Activated T-helper 17 cell treated with anti-CD3 and anti-CD28 coated beads, Interleukin-2, amount 50 U/mL, for 72 hours (primary cell): ENCODE data around the gene CDC14A. TPM values are rescaled to one million over a fixed set of nuclear protein-coding genes. Genes with fewer than 3 reads are reported as not detected.
A peak's percentile ranks its signal among the peaks of the same experiment; 100 is the strongest.

Experiments used
- ATAC-seq: fragments of 150-1000 bp; cut with Tn5 transposase; replicated peaks from 2 replicates; pipeline ENCODE4 v1.10.0; 2021; ENCODE audit warnings: mild to moderate bottlenecking, moderate library complexity
- H3K27ac Mint-ChIP-seq: one replicate; pipeline ENCODE4 v1.8.0; 2022; ENCODE audit warnings: mixed read lengths
- H3K27me3 Mint-ChIP-seq: one replicate; pipeline ENCODE4 v1.8.0; 2022; ENCODE audit warnings: mixed read lengths
- H3K36me3 Mint-ChIP-seq: one replicate; pipeline ENCODE4 v1.8.0; 2022; ENCODE audit warnings: low read depth, mild to moderate bottlenecking, mixed read lengths
- H3K4me1 Mint-ChIP-seq: one replicate; pipeline ENCODE4 v1.8.0; 2022; ENCODE audit warnings: mixed read lengths
- H3K4me3 Mint-ChIP-seq: one replicate; pipeline ENCODE4 v1.8.0; 2022; ENCODE audit warnings: mild to moderate bottlenecking, mixed read lengths
- H3K9me3 Mint-ChIP-seq: one replicate; pipeline ENCODE4 v1.8.0; 2022; ENCODE audit warnings: mixed read lengths
- total RNA-seq, 2 donors: library from RNA; stranded (reverse); gene quantifications; one replicate each; pipeline ENCODE4 v1.2.3, GENCODE V29; 2022

Gene CDC14A, protein sequence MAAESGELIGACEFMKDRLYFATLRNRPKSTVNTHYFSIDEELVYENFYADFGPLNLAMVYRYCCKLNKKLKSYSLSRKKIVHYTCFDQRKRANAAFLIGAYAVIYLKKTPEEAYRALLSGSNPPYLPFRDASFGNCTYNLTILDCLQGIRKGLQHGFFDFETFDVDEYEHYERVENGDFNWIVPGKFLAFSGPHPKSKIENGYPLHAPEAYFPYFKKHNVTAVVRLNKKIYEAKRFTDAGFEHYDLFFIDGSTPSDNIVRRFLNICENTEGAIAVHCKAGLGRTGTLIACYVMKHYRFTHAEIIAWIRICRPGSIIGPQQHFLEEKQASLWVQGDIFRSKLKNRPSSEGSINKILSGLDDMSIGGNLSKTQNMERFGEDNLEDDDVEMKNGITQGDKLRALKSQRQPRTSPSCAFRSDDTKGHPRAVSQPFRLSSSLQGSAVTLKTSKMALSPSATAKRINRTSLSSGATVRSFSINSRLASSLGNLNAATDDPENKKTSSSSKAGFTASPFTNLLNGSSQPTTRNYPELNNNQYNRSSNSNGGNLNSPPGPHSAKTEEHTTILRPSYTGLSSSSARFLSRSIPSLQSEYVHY
- 10 to 100 TPM; 21.0 to 31.0 TPM for total RNA-seq

DNA sequence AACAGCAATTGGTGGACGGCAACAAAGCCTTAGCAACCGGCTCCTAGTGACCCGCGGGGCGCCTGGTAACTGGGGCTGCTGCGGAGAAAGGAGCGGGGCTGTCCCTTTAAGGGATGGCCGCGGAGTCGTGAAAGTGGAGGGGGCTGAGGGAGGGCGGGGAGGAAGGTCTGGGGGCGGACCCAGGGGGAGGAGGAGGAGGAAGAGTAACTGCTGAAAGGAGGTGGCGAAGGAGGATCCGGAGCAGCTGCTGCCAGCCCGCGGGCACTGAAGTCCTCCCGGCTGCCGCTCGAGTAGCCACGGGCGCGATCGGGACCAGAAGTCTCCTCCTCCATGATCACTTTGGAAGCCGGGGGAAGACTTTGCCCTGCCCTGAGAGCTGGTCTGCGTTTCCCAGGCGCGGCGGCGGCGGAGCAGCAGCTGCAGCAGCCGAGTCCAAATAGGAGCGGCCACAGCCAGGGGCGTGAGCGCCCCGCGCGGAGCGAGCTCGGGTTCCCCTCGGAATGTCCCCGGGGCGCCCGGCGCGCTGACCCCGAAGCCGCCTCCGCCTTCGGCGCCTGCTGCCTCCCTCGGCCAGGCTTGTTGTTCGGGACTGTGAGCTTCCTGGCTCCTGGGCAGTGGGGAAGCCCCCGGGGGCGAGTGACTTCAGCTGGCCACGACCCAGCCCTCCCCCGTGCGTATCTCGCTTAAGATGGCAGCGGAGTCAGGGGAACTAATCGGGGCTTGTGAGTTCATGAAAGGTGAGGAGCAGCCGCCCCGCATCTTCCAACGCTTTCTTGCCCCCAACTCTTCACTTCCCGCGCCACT lies at the start of gene CDC14A:
TSS of gene CDC14A (plus strand) at position 240 of the 804 bp plus-strand sequence. CDS start at position 689, 449 bp downstream.
- peak; percentile 74 for ATAC-seq
- H3K27ac Mint-ChIP-seq = peak within 1 kb of the TSS; percentile 97
- H3K36me3 Mint-ChIP-seq = peaks cover 56% of the 10 kb centered on the region
- peaks cover 33% of the 10 kb centered on the region for H3K4me1 Mint-ChIP-seq
- H3K4me3 Mint-ChIP-seq = peak within 1 kb of the TSS; percentile 95
- H3K27me3 Mint-ChIP-seq = no peaks in the 10 kb centered on the region
- no peaks in the 10 kb centered on the region for H3K9me3 Mint-ChIP-seq

DNA sequence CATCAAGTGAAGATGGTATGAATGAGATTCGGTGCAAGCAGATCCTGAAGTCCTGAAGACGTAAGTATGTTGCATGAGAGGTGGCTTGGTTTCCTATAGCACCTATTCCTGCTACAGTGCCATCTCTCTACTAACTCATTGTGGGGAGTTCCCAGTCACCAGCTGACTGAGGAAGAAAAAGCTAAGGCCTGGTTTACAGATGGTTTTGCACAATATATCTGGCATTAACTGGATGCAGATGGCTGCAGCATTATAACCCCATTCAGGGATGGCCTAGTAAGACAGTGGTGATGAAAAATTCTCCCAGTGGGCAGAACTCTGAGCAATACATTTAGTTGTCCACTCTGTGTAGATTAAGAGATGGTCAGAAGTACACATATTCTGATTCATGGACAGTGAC lies 49.6 kb upstream of the CDC14A start:
- Mint-ChIP-seq H3K9me3 (no peaks in the 10 kb centered on the region), H3K36me3 (no peaks in the 10 kb centered on the region), H3K27ac (no peak overlapping the region), H3K27me3 (no peaks in the 10 kb centered on the region), H3K4me3 (no peak overlapping the region), H3K4me1 (peaks cover 34% of the 10 kb centered on the region)
- no peak for ATAC-seq

DNA sequence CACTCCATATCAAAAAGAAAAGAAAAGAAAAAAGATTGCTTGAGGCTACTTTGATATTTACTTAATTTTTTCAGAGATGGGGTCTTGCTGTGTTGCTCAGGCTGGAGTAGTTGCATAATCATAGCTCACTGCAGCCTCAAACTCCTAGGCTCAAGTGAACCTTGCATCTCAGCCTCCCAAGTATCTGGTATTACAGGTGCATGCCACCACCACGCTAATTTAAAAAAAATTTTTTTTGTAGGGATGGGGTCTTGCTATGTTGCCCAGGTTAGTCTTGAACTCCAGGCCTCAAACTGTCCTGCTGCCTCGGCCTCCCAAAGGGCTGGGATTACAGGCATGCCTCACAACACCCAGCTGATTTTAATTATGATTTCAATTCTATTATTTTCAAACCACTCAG lies 48.1 kb upstream of the CDC14A start:
- ATAC-seq = no peak
- H3K36me3 Mint-ChIP-seq = no peaks in the 10 kb centered on the region
- no peak overlapping the region for H3K27ac Mint-ChIP-seq
- no peak overlapping the region for H3K4me3 Mint-ChIP-seq
- H3K9me3 Mint-ChIP-seq = no peaks in the 10 kb centered on the region
- H3K4me1 Mint-ChIP-seq = peaks cover 24% of the 10 kb centered on the region
- H3K27me3 Mint-ChIP-seq = no peaks in the 10 kb centered on the region

DNA sequence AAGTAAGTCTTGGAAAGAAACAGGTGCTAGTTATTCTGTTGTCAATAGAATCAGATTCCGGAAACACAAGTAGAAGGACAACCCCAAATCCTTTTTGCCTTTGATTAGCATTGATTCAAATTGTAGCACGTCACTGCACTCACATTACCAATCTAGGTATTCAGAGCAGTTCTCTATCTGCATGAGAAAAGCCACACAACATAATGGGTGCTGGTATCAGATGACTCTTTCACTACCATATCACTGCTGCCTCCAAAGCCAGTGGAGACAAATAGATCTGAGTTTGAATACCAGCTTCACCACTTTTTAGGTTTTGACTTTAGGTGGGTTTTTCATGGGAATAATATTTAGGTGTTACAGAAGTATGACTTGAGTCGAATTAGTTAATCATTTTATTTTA lies 47.4 kb upstream of the CDC14A start:
- Mint-ChIP-seq H3K4me1 (peaks cover 18% of the 10 kb centered on the region), H3K27ac (no peak overlapping the region), H3K4me3 (no peak overlapping the region), H3K36me3 (no peaks in the 10 kb centered on the region), H3K9me3 (peaks cover 4% of the 10 kb centered on the region), H3K27me3 (no peaks in the 10 kb centered on the region)
- no peak for ATAC-seq

DNA sequence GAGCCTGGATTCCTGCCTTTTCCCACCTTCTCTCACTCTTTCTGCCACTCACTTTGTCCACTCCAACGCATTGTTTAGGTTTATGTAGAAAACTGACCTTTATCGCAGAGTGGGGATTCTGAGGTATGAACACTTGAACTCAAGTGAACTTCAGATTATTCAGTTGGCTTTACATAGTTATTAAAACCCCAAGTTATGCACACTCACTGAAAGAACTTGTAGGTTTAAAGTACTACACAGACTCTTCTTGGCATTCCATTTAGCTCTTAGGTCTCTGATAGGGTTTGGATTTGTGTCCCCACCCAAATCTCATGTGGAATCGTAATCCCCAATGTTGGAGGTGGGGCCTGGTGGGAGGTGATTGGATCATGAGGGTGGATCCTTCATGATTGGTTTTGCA lies 46.4 kb upstream of the CDC14A start:
- Mint-ChIP-seq H3K4me1 (peaks cover 18% of the 10 kb centered on the region), H3K4me3 (no peak overlapping the region), H3K9me3 (peaks cover 7% of the 10 kb centered on the region), H3K27ac (peak overlapping the region; percentile 11), H3K27me3 (no peaks in the 10 kb centered on the region), H3K36me3 (no peaks in the 10 kb centered on the region)
- ATAC-seq = no peak

DNA sequence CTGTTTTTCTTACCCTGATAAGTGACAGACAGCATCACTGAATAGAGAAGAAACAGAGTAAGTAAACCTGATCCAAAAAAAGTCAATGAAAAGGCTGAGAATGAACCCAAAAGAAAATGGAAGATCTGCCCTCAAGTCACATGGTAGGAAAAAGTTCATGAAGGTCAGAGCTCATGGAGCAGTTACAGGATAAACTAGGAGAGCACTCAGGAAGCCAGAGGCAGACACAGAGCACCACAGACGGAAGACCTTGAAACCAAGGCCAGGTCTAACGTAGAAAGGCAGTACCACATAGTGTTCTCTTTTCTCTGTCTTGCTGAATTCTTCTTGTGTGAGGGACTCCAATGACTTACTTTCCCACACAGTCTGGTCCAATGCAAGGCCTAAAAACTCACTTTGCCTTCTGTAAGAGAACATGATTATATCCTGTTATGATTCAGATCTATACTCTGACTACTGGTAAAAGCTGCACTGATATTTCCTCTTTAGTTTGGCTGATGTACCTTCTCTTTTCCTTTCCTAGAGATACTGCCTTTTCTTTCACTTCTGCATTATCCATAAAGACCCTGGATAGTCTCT lies 45.5 kb upstream of the CDC14A start:
- Mint-ChIP-seq H3K9me3 (peaks cover 7% of the 10 kb centered on the region), H3K4me3 (peak overlapping the region; percentile 4), H3K27ac (peak overlapping the region; percentile 11), H3K4me1 (peaks cover 18% of the 10 kb centered on the region), H3K36me3 (no peaks in the 10 kb centered on the region), H3K27me3 (no peaks in the 10 kb centered on the region)
- peak; percentile 88 for ATAC-seq

DNA sequence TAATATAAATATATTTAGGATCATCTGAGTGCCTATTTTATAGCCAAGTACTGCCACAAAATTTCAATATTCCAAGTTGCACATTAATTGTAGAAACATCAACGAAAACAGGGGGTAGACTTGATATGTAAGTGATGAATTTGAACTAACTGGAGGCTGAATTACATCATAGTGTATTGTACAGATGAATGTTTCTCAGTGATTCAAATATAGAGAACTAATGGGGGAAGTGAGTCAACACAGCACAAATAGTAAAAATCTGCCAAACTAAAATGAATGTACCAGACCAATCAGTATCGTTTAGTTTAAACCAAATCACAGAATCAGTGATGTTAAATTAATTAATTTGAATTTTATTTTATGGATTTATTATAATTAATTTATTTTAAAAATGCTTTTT lies 43.5 kb upstream of the CDC14A start:
- Mint-ChIP-seq H3K27ac (no peak overlapping the region), H3K27me3 (peaks cover 3% of the 10 kb centered on the region), H3K4me3 (no peak overlapping the region), H3K4me1 (peaks cover 18% of the 10 kb centered on the region), H3K9me3 (peaks cover 7% of the 10 kb centered on the region), H3K36me3 (no peaks in the 10 kb centered on the region)
- peak; percentile 74 for ATAC-seq

DNA sequence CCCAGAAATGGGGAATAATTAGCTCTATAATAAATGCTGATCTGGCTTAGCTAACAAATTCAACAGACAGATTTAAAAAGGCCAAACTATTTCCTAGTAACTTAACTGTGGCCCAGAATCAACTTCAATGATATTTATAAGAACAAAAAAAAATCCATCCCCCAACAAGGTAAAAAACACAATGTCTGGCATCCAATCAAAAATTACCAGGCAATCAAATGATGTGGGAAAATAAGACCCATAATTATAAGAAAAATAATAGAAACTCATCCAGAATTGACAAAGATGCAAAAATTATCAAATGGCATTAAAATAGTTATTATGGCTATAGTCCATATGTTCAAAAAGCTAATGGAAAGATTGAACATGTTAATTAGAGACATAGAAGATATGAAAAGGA lies 42.4 kb upstream of the CDC14A start:
- H3K36me3 Mint-ChIP-seq = no peaks in the 10 kb centered on the region
- peaks cover 7% of the 10 kb centered on the region for H3K9me3 Mint-ChIP-seq
- no peak overlapping the region for H3K27ac Mint-ChIP-seq
- peaks cover 3% of the 10 kb centered on the region for H3K27me3 Mint-ChIP-seq
- ATAC-seq = no peak
- H3K4me1 Mint-ChIP-seq = peaks cover 18% of the 10 kb centered on the region
- H3K4me3 Mint-ChIP-seq = no peak overlapping the region

DNA sequence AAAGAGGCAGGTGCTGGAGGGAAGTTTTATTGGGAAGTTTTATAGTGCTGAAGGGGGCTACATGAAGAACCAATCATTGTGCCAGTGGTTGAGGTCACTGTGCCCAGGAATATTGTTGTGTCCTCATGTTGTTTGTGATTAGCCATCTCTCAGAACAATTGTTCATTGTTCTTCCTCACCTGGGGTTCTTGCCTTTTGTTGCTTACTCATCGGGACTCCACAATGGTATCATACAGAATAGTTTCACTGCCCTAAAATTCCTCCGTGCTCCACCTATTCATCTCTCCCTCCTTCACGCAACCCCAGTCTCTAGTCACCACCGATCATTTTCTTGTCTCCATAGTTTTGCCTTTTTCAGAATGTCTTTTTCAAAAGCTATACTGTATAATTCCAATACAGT lies 38.9 kb upstream of the CDC14A start:
- Mint-ChIP-seq H3K4me3 (no peak overlapping the region), H3K27me3 (peaks cover 3% of the 10 kb centered on the region), H3K9me3 (peaks cover 7% of the 10 kb centered on the region), H3K27ac (no peak overlapping the region), H3K4me1 (no peaks in the 10 kb centered on the region), H3K36me3 (no peaks in the 10 kb centered on the region)
- no peak for ATAC-seq

DNA sequence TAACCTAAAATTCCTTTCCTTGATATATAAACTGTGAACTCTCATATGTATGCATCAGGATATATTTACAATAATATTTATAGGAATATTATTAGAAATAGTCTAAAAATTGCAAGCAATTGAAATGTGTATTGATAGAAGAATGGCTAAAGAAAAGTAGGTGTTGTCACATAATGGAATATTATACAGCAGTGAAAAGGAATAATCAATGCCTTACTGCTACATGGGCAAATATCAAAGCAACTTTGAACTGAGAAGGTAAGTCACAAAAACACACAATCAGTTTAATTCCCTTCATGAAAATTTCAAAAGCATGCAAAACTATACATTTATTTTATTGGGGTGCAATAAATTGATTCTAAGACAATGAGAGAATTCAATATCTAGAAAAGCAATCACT lies 35.7 kb upstream of the CDC14A start:
- Mint-ChIP-seq H3K27ac (no peak overlapping the region), H3K4me1 (no peaks in the 10 kb centered on the region), H3K36me3 (no peaks in the 10 kb centered on the region), H3K4me3 (no peak overlapping the region), H3K9me3 (peaks cover 12% of the 10 kb centered on the region), H3K27me3 (peaks cover 3% of the 10 kb centered on the region)
- ATAC-seq = no peak

DNA sequence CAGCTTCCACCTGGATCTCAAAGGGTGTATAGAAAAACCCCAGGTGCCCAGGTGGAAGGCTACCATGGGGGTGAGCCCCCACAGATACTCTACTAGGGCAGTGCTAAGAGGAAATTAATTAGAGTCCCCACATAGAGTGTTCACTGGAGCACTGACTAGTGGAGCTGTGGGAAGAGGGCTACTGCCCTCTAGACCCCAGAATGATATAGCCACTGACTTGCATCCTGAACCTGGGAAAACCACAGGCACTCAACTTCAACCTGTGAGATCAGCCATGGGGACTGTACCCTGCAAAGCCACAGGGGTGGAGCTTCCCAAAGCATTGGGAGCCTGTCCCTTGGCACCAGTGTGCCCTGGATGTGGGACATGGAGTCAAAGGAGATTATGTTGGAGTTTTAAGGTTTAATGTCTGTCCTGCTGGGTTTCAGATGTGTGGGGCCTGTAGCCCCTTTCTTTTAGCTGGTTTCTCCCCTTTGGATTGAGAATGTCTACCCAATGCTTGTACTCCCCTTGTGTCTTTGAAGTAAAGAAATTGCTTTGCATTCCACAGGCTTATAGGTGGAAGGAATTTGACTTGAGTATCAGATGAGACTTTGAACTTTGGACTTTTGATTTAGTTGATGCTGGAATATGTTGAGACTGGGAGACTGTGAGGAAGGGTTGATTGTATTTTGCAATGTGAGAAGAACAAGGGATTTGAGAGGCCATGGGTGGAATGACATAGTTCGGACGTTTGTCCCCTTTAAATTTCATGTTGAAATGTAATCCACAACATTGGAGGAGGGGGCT lies 31.8 kb upstream of the CDC14A start:
- Mint-ChIP-seq H3K4me3 (no peak overlapping the region), H3K27me3 (no peaks in the 10 kb centered on the region), H3K36me3 (no peaks in the 10 kb centered on the region), H3K4me1 (no peaks in the 10 kb centered on the region), H3K27ac (no peak overlapping the region), H3K9me3 (peaks cover 12% of the 10 kb centered on the region)
- no peak for ATAC-seq

DNA sequence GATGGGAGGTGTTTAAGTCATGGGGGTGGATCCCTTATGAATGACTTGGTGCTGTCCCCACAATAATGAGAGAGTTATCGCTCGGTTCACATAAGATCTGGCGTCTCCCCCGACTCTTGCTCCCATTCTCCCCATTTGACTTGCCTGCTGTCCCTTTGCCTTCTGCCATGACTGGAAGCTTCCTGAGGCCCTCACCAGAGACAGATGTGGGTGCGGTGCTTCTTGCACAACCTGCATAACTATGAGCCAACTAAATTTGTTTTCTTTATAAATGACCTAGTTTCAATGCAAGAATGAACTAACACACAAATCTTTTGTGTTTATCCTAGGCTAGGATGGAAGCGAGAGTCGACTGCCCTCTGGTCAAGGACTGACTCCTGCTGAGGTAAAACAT lies 31.2 kb upstream of the CDC14A start:
- Mint-ChIP-seq H3K4me1 (no peaks in the 10 kb centered on the region), H3K36me3 (no peaks in the 10 kb centered on the region), H3K27ac (no peak overlapping the region), H3K9me3 (peaks cover 12% of the 10 kb centered on the region), H3K27me3 (no peaks in the 10 kb centered on the region), H3K4me3 (no peak overlapping the region)
- no peak for ATAC-seq

DNA sequence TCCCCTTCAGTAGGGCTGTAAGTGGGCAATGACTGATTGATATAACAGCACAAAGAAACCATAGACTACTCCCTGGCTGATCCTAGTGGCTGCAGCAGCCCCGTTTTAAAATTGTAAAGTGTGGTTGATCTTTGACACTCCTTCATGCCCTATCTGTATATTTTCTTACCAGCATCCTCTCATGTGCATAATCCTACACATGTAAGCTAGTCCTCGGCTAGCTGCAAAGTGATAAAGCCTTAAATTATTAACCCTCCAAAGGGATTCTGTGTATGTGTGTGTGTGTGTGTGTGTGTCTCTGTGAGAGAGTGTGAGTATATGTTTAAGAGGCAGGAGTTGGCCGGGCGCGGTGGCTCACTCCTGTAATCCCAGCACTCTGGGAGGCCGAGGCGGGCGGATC lies 30.8 kb upstream of the CDC14A start:
- Mint-ChIP-seq H3K9me3 (peaks cover 12% of the 10 kb centered on the region), H3K27me3 (no peaks in the 10 kb centered on the region), H3K4me3 (no peak overlapping the region), H3K4me1 (no peaks in the 10 kb centered on the region), H3K36me3 (no peaks in the 10 kb centered on the region), H3K27ac (no peak overlapping the region)
- ATAC-seq = no peak
